HG03066 (cell line): ENCODE data around the gene SMG6.
"Not testable (repeated sequence)": the region's sequence is repeated elsewhere in the genome, so short reads cannot be mapped to it uniquely, and the experiment has no call there.

ENCODE experiments used
- ATAC-seq: cut with Tn5 transposase; IDR thresholded peaks from one replicate; pipeline ENCODE4 v1.9.1; 2021; ENCODE audit warnings: low read depth; ENCODE audit not compliant: unreplicated experiment

Gene SMG6

GRCh38 chr17:2309338-2310154 lies 6.0 kb upstream of the SMG6 start:
- no peak for ATAC-seq

- no peak for ATAC-seq
Observed at GRCh38 chr17:2304931-2305330, 1.3 kb upstream of the SMG6 start.

GRCh38 chr17:2302778-2303203 lies 794 bp downstream of the SMG6 start:
- peak; percentile 18 for ATAC-seq

- ATAC-seq: no peak
Observed at GRCh38 chr17:2299756-2300155, 3.8 kb downstream of the SMG6 start.

GRCh38 chr17:2299136-2299535 lies 4.4 kb downstream of the SMG6 start:
- no peak for ATAC-seq

GRCh38 chr17:2297023-2297422 lies 6.6 kb downstream of the SMG6 start:
- no peak for ATAC-seq

GRCh38 chr17:2295575-2295974 lies 8.0 kb downstream of the SMG6 start:
- ATAC-seq: no peak

- no peak for ATAC-seq
Observed at GRCh38 chr17:2292100-2292499, 11.5 kb downstream of the SMG6 start.

- no peak for ATAC-seq
Observed at GRCh38 chr17:2289878-2290478, 13.6 kb downstream of the SMG6 start.

- no peak for ATAC-seq
Observed at GRCh38 chr17:2283302-2283701, 20.3 kb downstream of the SMG6 start.

GRCh38 chr17:2282297-2282873 lies 21.2 kb downstream of the SMG6 start:
- no peak for ATAC-seq

- no peak for ATAC-seq
Observed at GRCh38 chr17:2279707-2280106, 23.9 kb downstream of the SMG6 start.

- no peak for ATAC-seq
Observed at GRCh38 chr17:2277429-2278170, 26.0 kb downstream of the SMG6 start.

- ATAC-seq: no peak
Observed at GRCh38 chr17:2275722-2276121, 27.9 kb downstream of the SMG6 start.

- no peak for ATAC-seq
Observed at GRCh38 chr17:2274414-2274813, 29.2 kb downstream of the SMG6 start.

- ATAC-seq: no peak
Observed at GRCh38 chr17:2271985-2272702, 31.4 kb downstream of the SMG6 start.

- no peak for ATAC-seq
Observed at GRCh38 chr17:2267354-2267753, 36.2 kb downstream of the SMG6 start.

- ATAC-seq: no peak
Observed at GRCh38 chr17:2266865-2267228, 36.7 kb downstream of the SMG6 start.

- ATAC-seq: peak; percentile 69
Observed at GRCh38 chr17:2266045-2266864, 37.3 kb downstream of the SMG6 start.

GRCh38 chr17:2265166-2265565 lies 38.4 kb downstream of the SMG6 start:
- ATAC-seq: not testable (repeated sequence)
